ENCODE data around the gene VIPR2. TPM values are rescaled to one million over a fixed set of nuclear protein-coding genes. Genes with fewer than 3 reads are reported as not detected.

The VIPR2 gene
- total RNA-seq, 1 donor from 2014 or later, result 4.5 TPM

DNA sequence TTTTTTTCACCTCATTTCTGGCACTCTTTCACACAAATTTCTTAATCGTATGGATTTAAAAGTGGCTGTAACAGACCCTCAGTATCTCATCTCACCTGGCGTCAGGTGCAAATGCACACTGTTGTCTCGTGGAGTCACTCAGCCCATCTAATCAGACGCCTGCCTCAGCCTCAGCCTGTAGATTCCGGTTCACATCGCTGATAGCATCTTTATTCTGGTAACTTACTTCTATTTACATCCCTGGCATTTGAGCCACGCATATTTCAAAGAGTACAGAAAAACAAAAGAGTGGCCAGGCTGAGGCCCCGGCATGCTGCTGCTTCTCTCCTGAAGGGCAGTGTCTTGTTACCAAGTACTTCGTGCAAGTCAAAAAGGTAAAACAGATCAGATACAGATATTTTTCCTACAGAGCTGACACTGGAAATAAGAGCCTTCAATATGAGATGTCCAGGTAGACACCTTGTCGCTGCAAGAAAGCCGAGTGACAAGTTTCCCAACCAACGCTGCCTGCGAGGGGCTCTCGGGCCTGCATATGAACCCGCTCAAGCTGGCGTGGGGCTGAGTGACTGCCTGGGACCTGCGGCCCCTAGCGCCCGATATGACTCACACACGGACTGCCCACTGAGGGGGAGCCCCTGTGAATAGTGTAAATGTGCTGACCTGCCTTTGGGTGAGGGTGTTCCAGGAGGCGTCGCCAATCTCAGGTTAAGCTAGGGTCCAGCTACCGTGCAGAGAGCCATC, 4.3 kb downstream of the VIPR2 start:
- Histone ChIP-seq H3K9me3 (no peaks in the 10 kb centered on the region), H3K36me3 (no peaks in the 10 kb centered on the region), H3K4me1 (peaks cover 10% of the 10 kb centered on the region), H3K4me3 (no peak overlapping the region), H3K27me3 (peaks cover 45% of the 10 kb centered on the region), H3K27ac (no peak overlapping the region)
- intact Hi-C loops (cut with DNase I), result no loop called here
- no peak for ATAC-seq
- no peak for DNase-seq
- no peak for TF ChIP-seq CTCF (IDR thresholded peaks at IDR 0.05)

- Histone ChIP-seq H3K27ac (no peak overlapping the region), H3K36me3 (no peaks in the 10 kb centered on the region), H3K9me3 (no peaks in the 10 kb centered on the region), H3K27me3 (peaks cover 44% of the 10 kb centered on the region), H3K4me1 (peaks cover 10% of the 10 kb centered on the region), H3K4me3 (no peak overlapping the region)
- DNase-seq (no peak), ATAC-seq (no peak)
- TF ChIP-seq CTCF (IDR thresholded peaks at IDR 0.05), result no peak
- intact Hi-C loops (cut with DNase I), result no loop called here
These were observed 5.0 kb downstream of the VIPR2 start for GRCh38 chr7:159139639-159140038.

- no peaks in the 10 kb centered on the region for H3K9me3 ChIP-seq
- no peak overlapping the region for H3K27ac ChIP-seq
- intact Hi-C loops (cut with DNase I), result no loop called here
- ATAC-seq, result no peak
- H3K36me3 ChIP-seq, result no peaks in the 10 kb centered on the region
- TF ChIP-seq CTCF (IDR thresholded peaks at IDR 0.05), result no peak
- DNase-seq, result no peak
- H3K4me3 ChIP-seq, result no peak overlapping the region
- H3K27me3 ChIP-seq, result peaks cover 39% of the 10 kb centered on the region
- H3K4me1 ChIP-seq, result peaks cover 7% of the 10 kb centered on the region
These were observed 5.5 kb downstream of the VIPR2 start for GRCh38 chr7:159139202-159139601.

GRCh38 chr7:159138508-159138907, 6.2 kb downstream of the VIPR2 start:
- no peak for DNase-seq
- H3K4me1 ChIP-seq, result peaks cover under 1% of the 10 kb centered on the region
- no peak overlapping the region for H3K4me3 ChIP-seq
- H3K9me3 ChIP-seq, result no peaks in the 10 kb centered on the region
- H3K27ac ChIP-seq, result no peak overlapping the region
- TF ChIP-seq CTCF (IDR thresholded peaks at IDR 0.05), result no peak
- H3K27me3 ChIP-seq, result peaks cover 33% of the 10 kb centered on the region
- intact Hi-C loops (cut with DNase I), result no loop called here
- H3K36me3 ChIP-seq, result no peaks in the 10 kb centered on the region
- ATAC-seq, result no peak

GRCh38 chr7:159137906-159138305, 6.8 kb downstream of the VIPR2 start:
- ATAC-seq, result no peak
- intact Hi-C loops (cut with DNase I), result no loop called here

More at GRCh38 chr7:159137906-159138305, 6.8 kb downstream of the VIPR2 start:
- Histone ChIP-seq H3K9me3 (no peaks in the 10 kb centered on the region), H3K36me3 (no peaks in the 10 kb centered on the region), H3K4me3 (no peak overlapping the region), H3K4me1 (no peaks in the 10 kb centered on the region), H3K27ac (no peak overlapping the region), H3K27me3 (peaks cover 26% of the 10 kb centered on the region)
- no peak for TF ChIP-seq CTCF (IDR thresholded peaks at IDR 0.05)
- DNase-seq, result no peak

Measured in upper lobe of right lung (tissue), 1 donor.